Measurements from ENCODE around the gene DCP2.

DNA sequence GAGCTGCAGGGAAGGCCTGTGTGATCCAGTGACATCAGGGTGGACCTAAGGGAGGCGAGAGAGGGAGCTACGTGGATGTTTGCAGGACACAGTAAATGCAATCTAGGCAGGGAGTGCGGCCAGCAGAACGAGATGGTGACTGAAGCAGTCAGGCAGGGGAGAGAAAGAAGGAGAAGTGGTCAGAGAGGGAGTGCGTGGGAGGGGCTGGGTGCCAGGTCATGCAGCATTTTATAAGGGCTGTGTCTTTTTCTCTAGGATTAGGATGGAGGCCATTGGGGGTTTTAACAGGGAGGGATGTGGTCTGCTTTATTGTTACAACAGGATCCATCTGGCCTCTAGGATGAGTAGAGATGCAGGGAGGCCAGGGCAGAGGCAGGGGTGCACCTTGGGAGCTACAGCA lies 80.4 kb downstream of the DCP2 start:
- TF ChIP-seq, protein P1, sequence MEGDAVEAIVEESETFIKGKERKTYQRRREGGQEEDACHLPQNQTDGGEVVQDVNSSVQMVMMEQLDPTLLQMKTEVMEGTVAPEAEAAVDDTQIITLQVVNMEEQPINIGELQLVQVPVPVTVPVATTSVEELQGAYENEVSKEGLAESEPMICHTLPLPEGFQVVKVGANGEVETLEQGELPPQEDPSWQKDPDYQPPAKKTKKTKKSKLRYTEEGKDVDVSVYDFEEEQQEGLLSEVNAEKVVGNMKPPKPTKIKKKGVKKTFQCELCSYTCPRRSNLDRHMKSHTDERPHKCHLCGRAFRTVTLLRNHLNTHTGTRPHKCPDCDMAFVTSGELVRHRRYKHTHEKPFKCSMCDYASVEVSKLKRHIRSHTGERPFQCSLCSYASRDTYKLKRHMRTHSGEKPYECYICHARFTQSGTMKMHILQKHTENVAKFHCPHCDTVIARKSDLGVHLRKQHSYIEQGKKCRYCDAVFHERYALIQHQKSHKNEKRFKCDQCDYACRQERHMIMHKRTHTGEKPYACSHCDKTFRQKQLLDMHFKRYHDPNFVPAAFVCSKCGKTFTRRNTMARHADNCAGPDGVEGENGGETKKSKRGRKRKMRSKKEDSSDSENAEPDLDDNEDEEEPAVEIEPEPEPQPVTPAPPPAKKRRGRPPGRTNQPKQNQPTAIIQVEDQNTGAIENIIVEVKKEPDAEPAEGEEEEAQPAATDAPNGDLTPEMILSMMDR (IDR thresholded peaks at IDR 0.05; ENCODE audit: low read depth, low read length, poor library complexity, severe bottlenecking): no peak
- no peak for TF ChIP-seq EZH2phosphoT487 (IDR thresholded peaks at IDR 0.05; ENCODE audit: borderline replicate concordance, low read length)
